GM19328 (cell line): Measurements from ENCODE around the gene NQO2.
"Not testable (repeated sequence)": the region's sequence is repeated elsewhere in the genome, so short reads cannot be mapped to it uniquely, and the experiment has no call there.

Experiments
- ATAC-seq: cut with Tn5 transposase; IDR thresholded peaks from one replicate; pipeline ENCODE4 v1.9.1; 2021; ENCODE audit warnings: mild to moderate bottlenecking, moderate library complexity; ENCODE audit not compliant: unreplicated experiment

NQO2 gene

DNA sequence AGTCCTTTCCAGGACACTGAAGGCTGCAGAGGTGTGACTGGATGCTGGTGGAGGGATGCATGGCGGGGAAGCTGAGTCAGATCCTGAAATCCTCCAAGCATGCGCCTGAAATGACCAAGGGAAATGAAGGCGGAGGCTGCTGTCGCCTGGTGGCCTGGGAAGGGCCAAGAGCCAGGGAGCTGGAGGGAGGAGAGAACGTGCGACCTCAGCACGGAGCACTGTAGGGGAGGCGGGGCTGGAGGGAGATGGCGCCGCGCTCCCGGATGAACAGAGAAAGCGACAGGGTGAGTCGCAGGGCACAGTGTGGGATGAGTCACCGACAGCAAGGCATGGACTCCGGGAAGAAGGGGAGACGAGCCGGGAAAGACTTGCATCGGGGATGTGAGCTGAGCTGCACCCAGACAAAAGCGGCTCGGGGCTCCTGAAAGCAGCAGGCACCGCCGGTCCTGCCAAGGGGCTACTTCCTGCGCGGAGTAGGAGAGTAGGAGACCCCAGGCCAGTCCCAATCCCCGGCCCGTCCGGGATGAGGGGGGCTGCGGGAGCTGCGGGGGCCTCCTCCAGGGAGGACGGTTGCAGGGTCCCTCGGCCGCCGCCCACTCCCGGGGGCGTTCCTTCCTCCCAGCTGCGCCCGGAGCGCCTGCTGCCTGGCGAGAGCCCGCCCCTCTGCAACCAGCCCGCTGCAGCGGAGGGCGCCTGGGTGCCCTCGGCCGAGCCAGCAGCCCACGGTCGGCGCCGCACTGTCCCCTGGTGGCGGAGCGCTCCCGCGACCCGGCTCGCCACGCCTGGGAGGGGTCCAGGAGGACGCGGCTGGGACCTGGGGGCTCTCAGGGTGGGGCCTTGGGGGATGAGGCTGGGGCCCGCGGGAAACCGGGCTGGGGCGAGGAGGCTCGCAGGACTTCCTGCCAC lies 11.0 kb upstream of the NQO2 start:
- peak; percentile 74 for ATAC-seq

DNA sequence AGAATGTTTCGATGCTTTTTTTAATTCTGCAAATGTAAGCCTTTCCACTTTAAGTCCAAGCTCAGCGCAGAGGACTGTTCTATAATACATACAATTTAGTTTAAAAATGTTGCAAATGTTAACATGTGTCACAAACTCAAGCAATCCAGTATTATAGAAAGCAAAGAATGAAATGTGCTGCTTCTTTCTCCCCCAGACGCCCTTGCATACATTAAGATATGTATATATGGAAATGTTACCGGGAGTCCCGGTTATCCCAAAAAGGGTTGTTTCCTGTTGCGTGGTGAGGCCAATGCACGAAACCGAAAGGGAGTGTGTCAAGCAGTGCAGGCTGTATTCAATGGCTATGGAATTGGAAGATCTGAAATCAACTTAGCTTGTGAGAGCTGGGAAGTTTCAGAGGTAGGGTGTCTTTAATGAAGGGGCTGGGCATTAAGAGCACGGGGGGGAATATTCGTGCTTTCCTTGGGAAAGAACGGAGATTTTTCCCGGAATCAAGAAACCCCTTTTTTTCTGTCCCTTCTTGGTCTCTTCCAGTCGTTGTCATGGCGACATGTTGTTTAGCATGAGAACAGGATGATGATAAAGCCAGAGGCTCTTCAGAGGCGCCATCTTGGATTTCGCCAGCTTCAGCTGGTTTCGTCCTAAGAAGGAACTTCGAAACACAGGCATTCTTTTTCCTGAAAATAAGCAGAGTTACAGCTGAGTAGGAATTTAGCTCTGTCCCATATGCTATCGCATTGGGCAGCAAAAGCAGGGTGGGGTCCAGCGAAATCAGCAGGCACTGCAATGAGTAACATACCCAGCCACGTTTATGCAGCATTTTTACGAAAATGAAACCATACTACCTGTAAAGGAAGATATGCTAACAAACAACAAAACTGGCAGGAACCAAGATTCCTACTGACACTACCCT lies 10.1 kb upstream of the NQO2 start:
- ATAC-seq = peak; percentile 63

DNA sequence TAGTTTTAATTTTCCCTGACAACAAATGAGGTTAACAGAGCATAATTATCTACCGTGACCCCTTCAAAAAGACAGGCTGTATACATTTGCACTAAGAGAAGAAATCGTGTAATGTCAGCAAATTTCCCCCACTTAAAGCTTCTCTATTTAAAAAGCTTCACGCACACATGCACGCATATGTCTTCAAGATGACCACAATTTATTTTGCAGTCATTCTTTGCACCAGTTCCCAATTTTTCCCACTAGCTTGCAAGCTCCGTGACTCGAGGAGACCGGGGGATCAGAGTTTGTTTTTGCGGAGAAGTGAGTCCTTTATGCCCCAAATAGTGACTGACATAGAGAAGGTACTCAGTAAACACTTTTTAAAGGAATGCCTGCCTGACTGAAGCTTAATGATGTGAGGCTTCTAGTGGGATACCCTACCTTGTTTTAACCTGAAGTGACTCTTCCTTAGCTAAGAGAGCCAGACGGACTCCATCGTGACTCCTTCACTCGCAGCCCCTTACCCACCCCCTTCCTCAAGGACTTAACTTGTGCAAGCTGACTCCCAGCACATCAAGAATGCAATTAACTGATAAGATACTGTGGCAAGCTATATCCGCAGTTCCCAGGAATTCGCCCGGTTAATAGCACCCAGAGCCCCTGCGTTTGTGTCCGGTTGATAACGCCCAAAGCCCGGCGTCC lies 9.3 kb upstream of the NQO2 start:
- ATAC-seq = no peak

DNA sequence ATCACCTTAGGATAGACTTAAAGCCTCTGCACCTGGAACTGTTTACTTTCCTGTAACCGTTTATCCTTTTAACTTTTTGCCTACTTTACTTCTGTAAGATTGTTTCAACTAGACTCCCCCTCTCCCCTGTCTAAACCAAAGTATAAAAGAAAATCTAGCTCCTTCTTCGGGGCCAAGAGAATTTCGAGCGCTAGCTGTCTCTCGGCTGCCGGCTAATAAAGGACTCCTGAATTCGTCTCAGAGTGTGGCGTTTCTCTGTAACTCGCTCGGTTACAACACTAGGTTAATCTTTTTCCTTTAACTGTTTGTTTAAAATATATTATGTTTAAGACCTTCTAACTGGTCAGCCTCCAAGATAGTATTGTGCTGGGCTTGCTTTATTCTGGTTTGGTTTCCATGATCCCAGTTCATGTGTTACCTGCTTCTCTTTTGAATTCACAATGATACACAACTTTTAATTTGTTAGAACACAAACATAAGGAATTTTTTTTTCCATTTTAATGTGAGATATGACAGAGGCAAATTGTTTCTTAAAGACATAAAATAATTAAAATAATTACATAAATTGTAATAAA lies 8.7 kb upstream of the NQO2 start:
- no peak for ATAC-seq

DNA sequence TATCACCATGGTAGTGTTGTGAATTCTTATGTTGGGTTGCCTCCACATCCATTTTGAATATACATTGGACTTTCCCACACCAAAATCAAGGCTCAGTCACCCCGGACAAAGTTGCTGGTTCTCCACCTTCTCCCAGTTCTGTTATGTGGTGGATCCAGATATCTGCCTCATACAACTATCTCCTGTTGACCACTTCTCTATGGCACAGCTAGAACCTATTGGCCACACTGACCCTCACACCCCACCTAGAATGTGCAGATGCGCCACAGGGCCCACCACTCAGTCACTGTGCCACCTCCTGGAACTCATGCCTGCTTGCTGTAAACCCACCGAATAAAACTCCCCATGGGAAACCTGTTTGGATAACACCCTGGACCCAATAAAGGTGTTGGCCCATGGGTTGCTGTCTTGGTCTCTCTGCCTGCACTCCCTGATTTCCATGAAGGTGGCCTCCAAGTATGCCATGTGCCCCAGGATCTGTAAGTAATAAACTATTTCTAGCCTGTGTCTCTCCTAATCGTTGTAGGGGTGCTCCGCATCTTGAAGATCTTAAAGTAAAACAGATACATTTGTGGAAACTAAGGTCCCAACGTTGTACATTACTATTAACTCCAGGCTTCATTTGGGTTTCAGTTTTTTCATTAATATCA lies 7.2 kb upstream of the NQO2 start:
- no peak for ATAC-seq

DNA sequence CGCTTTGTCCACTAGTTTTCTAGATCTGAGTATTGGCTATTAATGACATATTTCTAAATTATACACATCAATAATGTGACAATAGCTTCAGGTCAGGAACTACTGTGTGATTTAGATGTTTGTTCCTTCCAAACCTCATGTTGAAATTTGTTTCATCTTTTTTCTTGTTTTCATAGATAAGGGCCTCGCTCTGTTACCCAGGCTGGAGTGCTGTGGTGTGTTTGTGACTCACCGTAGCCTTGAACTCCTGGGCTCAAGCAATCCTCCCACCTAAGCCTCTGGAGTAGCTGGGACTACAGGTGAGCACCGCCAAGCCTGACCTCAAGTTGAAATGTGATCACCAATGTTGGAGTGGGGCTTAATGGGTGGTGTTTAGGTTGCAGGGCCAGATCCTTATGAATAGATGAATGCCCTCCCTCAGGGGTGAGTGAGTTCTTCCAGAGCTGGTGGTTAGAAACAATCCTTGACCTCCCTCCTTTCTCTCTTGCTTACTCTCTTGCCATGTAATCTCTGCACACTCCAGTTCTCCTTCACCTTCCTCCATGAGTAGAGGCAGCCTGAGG lies 5.9 kb upstream of the NQO2 start:
- ATAC-seq = no peak

DNA sequence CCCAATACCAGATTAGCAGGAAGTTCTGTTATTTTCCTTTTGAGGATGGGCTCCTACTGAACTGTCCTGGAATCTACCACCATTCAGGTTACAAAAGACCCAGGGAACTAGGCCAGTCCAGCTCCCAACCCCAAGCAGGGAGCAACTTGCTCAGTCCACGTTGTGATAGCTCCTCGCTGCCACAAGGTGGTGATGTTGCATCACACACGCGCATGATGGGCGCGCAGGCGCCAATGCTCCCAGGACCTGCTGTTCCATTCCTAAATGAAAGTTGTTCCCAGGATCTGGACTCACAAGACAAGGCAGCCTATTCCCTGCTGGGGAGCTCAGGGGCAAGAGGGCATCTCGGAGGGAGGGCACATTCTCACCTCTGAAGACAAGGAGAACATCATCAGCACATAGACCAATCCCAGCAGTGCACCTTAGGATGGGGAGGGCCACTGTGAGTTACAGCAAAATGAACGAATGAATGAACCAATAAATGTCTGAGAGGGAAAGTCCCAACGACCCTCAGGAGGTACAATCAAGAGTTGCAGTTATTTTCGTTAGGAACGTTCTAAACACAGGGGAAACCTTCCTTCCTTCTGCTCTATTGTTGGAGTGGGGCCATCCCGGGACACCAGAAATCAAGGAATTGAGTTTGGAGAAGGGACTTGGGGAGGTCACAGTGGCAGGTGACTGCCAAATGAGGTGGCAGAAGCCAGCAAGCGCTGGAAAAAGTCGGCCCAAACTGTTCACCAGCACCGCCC lies 1.3 kb upstream of the NQO2 start:
- ATAC-seq = not testable (repeated sequence)

DNA sequence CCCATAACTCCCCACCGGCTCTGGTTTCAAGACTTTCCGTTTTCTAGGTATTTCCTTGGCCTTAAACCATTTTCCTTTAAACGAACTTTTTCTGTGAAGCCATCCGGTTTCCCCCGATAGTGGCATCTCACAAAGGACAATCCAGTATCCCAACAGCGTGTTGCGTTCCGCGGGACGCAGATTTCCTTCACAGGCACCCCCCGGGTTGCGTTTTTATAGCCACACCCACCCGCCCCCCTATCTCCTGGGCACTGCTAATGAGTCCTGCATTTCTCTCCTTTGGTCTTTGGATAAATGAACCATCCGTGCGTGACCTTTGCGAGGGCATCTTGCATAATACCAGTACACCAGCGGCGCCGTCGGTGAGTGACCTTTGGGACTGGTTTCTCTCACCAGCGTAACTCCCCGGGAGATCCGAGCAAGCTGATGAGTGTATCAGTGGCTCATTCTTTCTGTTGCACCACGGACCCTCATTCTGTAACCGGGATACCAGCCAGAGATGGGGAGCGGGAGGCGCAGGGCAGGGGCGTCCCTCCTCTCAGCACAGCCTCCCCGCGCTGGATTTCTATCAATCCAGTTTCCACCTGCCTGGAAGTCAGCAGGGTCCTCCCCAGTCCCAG lies 586 bp upstream of the NQO2 start:
- ATAC-seq = peak; percentile 10

DNA sequence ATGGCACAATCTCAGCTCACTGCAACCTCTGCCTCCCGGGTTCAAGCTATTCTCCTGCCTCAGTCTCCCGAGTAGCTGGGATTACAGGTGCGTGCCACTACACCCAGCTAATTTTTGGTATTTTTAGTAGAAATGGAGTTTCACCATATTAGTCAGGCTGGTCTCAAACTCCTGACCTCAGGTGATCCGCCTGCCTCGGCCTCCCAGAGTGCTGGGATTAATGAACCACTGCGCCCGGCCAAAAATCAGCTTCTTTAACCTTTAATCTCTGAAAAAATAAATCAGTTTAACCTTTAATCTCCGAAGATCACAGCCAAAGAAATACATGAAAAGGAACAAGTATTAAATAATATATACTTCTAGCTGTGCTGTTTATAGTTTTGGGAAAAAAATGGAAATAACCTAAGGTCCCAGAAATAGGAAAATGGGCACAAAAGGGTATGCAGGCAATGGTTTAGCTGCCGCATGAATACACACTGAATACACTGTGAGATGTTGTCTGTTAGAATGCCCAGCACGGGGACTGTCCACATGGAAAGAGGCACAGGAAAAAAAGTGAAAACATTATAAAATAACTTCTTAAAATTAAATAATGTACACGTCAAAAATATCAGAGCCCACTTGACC lies 1.6 kb downstream of the NQO2 start:
- ATAC-seq = no peak

DNA sequence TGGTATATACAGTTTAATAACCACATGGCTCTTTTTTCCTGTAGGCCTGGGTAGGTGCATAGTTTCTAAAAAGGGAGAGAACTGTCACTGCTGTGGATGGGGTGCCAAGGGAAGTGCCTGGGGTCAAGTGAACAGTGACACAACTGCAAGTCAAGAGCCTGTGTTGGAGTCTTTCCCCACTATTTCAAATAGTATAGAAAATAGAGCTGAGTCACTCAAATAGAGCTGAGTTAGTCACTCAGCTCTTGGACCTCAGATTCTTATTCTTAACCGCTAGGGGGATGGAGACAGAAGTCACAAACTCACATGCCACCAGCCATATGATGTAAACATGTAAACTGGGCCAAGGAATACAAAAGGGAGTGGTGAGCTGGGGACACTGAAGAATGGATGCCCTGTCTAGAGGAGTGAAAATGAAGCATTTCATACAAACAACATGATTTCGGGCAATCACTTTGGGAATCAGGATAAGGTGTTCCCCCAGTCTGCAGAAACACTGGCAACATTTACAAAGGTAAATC lies 2.1 kb downstream of the NQO2 start:
- ATAC-seq = no peak

DNA sequence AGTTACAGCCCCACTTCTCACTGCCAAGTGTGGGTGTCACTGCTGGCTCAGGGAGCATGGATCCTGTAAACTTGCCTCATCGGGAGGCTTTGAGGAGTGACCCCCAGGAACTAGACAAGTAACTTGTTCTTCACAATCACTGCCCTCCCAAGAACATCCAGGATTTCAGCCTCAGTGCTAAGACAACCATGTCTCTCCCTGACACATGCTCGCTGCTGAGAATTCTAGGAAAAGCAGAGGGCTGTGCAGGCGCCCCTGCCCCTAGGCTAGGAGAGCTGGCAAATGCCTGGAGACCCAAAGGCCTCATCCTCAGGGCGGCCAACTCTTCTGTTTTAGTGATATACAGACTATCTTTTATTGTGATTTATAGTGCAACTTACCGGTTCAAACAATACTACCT lies 3.5 kb downstream of the NQO2 start:
- not testable (repeated sequence) for ATAC-seq

DNA sequence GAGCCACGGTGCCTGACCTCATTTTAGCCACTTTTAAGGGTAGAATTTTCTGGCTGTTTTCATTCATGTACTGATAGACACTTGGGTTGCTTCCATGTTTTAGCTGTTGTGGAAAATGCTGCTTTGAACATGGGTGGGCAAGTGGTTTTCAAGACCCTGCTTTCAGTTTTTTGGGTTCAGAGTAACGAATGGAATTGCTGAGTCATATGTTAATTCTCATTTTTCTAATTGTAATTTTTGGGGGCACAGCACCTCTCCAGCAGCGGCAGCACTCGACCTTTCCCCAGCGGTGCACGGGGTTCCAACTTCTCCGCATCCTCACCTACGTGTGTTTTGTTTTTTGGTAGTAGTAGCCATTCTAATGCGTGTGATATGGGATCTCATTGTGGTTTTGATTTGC lies 5.4 kb downstream of the NQO2 start:
- ATAC-seq = no peak

DNA sequence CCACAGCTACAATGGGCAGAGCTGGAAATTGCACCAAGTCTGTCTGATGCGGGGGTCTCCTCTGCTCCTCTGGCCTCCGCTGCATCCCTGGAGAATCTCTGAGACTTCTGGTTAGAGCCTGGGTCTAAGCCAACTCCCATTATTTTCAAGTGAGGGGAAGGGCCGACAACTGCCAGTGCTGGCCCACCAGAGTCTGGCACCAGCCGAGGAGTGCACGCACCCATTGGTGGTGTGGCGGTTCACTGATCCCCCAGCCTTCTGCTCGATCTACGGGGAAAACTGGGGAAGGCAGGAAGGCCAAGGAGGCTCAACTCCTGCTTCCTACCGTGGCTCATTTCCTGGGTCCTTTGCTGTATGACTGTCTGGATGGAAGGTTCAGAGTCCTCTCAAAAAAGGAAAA lies 6.2 kb downstream of the NQO2 start:
- ATAC-seq = no peak

DNA sequence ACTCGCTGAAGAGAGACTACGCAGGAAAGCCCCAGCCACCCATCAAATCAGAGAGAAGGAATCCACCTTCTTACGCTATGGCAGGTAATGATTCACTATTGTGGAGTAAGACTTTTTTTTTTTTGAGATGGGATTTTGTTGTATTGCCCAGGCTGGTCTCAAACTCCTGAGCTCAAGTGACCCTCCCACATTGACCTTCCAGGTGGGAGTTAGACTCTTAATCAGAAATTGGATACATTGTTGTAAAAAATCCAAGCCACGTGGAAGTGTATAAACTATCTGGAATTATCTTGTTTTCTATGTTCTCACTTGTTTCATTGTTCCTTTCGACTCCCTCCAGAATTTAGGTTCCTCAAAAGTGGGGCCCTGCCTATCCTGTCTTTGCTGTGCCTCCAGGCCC lies 6.8 kb downstream of the NQO2 start:
- ATAC-seq = no peak

DNA sequence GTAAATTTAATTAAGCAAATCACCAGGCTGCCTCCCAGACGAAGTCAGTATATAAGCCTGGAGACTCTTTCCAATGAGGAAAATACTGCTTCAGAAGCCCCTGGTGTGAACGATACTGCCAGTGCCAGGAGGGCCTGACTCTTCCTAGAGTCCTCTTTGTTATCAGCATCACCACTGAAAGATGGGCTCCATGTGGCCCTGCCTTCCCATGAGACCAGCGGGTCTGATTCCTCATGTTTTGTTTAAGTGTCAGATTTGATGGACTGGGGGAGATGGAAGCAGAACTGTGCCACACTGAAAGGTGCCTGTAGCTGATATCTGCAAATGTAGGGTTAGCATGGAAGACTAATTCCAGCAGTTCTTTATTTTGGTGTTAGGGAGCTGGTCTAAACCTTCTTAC lies 7.9 kb downstream of the NQO2 start:
- no peak for ATAC-seq

DNA sequence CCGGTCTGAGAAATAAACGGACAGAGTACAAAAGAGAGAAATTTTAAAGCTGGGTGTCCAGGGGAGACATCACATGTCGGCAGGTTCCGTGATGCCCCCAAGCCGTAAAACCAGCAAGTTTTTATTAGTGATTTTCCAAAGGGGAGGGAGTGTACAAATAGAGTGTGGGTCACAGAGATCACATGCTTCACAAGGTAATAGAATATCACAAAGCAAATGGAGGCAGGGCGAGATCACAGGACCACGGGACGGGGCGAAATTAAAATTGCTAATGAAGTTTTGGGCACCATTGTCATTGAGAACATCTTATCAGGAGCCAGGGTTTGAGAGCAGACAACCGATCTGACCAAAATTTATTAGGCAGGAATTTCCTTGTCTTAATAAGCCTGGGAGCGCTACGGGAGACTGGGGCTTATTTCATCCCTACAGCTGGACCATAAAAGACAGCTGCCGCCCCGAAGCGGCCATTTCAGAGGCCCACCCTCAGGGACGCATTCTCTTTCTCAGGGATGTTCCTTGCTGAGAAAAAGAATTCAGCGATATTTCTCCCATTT lies 9.1 kb downstream of the NQO2 start:
- ATAC-seq = not testable (repeated sequence)

DNA sequence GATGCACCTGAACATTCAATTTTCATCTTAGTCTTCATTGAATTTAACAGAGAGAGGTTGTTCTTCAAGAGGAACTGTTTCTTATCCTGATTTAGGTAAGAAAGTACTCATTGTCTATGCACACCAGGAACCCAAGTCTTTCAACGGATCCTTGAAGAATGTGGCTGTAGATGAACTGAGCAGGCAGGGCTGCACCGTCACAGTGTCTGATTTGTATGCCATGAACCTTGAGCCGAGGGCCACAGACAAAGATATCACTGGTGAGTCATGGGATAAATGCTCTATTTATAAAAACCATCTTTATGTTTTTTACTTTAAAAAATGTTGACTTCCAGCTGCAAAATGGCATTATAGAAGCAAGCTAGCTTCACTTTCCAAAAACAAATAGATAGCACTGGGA lies 10.2 kb downstream of the NQO2 start:
- no peak for ATAC-seq

DNA sequence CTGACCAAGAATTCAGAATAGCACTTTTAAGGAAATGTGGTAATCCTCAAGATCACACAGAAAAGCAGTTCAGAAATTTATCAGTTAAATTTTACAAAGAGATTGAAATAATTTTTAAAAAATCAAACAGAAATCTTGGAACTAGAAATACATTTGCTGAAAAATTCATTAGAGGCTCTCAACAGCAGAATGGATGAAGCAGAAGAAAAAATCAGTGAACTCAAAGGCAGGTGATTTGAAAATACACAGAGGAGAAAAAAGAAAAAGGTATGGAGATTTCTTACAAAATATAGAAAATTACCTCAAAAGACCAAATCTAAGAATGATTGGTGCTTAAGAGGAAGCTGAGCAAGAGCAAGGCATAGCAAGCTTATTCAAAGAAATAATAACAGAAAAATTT lies 11.5 kb downstream of the NQO2 start:
- ATAC-seq = no peak
